Esophagus muscularis mucosa (tissue), 4 donors: ENCODE data around the gene GDF3.

Source experiments
- EP300 ChIP-seq: sonication (generic); formaldehyde crosslinking; IDR thresholded peaks from one replicate; pipeline ENCODE4 v1.6.1; 2017; ENCODE audit warnings: antibody characterized with exemption
- POLR2A ChIP-seq: fragments of 450-650 bp; IDR thresholded peaks from one replicate; pipeline ENCODE4 v1.6.1; 2017; ENCODE audit warnings: antibody characterized with exemption, moderate library complexity, mild to moderate bottlenecking, low read depth
- POLR2AphosphoS5 ChIP-seq, 2 donors: sonication (generic); formaldehyde crosslinking; IDR thresholded peaks; one replicate each; pipeline ENCODE4 v1.6.1; 2017; ENCODE audit warnings: antibody characterized with exemption in 2 of 2
- TF ChIP-seq, protein P1 (sequence below), 3 experiments: fragments of 200-600 bp in 2 of 3; fragments of 450-650 bp in 1 of 3; sonication (generic) in 2 of 3; IDR thresholded peaks; one replicate each; pipeline ENCODE4 v1.5.1; 2017 to 2019; ENCODE audit warnings: antibody characterized with exemption in 3 of 3, mild to moderate bottlenecking in 2 of 3, moderate library complexity in 1 of 3

DNA sequence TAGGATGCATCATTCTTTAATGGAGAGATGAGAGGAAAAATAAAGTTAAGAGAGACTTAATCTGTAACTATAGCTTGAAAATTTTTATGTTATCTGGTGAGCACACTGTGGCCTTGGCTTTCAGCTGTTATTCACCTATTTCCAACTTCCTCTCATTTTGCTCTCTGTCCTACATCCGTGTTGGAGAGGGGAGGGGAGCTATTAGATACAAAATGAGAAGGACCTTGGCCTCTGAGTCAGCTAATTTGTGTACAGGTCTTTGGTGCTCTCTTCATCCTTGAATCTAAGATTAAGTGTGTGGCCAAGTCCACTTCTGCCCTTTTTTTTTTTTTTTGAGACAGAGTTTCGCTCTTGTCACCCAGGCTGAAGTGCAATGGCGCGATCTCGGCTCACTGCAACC, 29.0 kb downstream of the GDF3 start:
- TF ChIP-seq, protein P1, sequence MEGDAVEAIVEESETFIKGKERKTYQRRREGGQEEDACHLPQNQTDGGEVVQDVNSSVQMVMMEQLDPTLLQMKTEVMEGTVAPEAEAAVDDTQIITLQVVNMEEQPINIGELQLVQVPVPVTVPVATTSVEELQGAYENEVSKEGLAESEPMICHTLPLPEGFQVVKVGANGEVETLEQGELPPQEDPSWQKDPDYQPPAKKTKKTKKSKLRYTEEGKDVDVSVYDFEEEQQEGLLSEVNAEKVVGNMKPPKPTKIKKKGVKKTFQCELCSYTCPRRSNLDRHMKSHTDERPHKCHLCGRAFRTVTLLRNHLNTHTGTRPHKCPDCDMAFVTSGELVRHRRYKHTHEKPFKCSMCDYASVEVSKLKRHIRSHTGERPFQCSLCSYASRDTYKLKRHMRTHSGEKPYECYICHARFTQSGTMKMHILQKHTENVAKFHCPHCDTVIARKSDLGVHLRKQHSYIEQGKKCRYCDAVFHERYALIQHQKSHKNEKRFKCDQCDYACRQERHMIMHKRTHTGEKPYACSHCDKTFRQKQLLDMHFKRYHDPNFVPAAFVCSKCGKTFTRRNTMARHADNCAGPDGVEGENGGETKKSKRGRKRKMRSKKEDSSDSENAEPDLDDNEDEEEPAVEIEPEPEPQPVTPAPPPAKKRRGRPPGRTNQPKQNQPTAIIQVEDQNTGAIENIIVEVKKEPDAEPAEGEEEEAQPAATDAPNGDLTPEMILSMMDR (IDR thresholded peaks at IDR 0.05), result no peak
- TF ChIP-seq POLR2A (no peak), EP300 (no peak), POLR2AphosphoS5 (IDR thresholded peaks at IDR 0.05) (no peak)
